ENCODE data around the gene CX3CL1. TPM values are rescaled to one million over a fixed set of nuclear protein-coding genes. Genes with fewer than 3 reads are reported as not detected.
A peak's percentile ranks its signal among the peaks of the same experiment; 100 is the strongest.

Gene CX3CL1
- total RNA-seq, 4 donors from 2014 or later = 12.8 to 25.1 (median 13.6) TPM

GRCh38 chr16:57358086-57358420 is 14.2 kb upstream of the CX3CL1 start:
- peak in 1 of 2 donors; percentile 20 for DNase-seq (ENCODE audit: low spot score in 2 of 2)
- TF ChIP-seq EP300 (IDR thresholded peaks at IDR 0.05) = no peak
- no peak for TF ChIP-seq POLR2AphosphoS5 (IDR thresholded peaks at IDR 0.05)
- TF ChIP-seq POLR2A (IDR thresholded peaks at IDR 0.05) = no peak
- TF ChIP-seq CTCF (IDR thresholded peaks at IDR 0.05) = no peak
- Histone ChIP-seq H3K27ac (no peak overlapping the region), H3K4me3 (no peak overlapping the region), H3K36me3 (no peaks in the 10 kb centered on the region), H3K9me3 (no peaks in the 10 kb centered on the region), H3K27me3 (no peaks in the 10 kb centered on the region), H3K4me1 (peaks cover 7% of the 10 kb centered on the region)
- WGBS = 81% methylated on average over 7 of the region's 7 CpGs

- Histone ChIP-seq H3K27ac (no peak within 1 kb of the TSS), H3K36me3 (no peaks in the 10 kb centered on the region), H3K4me1 (peaks cover 7% of the 10 kb centered on the region), H3K9me3 (no peaks in the 10 kb centered on the region), H3K4me3 (no peak within 1 kb of the TSS), H3K27me3 (no peaks in the 10 kb centered on the region)
- peak in 1 of 2 donors; percentile 50 for DNase-seq (ENCODE audit: low spot score in 2 of 2)
- WGBS = 87% methylated on average over 7 of the region's 9 CpGs
- TF ChIP-seq POLR2AphosphoS5 (IDR thresholded peaks at IDR 0.05) (no peak), CTCF (IDR thresholded peaks at IDR 0.05) (no peak), POLR2A (IDR thresholded peaks at IDR 0.05) (no peak), EP300 (IDR thresholded peaks at IDR 0.05) (no peak)
Measured at GRCh38 chr16:57358527-57359095, 13.7 kb upstream of the CX3CL1 start, which contains the start of gene CCL22. Gene CCL22, plus strand, starts transcription at chr16:57358783. Its CDS starts 34 bp downstream, at chr16:57358817.

GRCh38 chr16:57360321-57360935 is 11.9 kb upstream of the CX3CL1 start:
- 76% methylated on average over 5 of the region's 16 CpGs for WGBS

DNA sequence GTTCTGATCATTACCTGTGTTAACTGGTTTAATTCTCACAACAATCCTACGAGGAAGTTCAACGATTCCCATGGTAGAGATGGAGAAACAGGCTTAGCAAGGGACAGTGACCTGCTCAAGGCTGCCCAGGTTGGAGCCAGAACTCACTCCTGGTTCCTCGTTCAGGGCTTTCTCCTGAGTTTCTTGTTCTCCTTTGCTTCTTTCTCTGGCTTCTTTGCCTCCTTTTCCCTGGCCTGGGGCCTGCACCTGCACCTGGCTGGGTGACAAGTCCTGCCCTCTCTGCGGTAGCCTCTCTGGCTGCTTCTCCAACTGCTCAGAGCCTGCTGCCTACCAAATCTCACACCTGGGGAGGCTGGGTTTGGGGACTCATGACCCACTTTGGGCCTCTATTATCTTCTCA is 10.9 kb upstream of the CX3CL1 start:
- 58% methylated on average over 4 of the region's 4 CpGs for WGBS
- DNase-seq (ENCODE audit: low spot score in 2 of 2) = peak in 1 of 2 donors; percentile 58
- no peaks in the 10 kb centered on the region for H3K27me3 ChIP-seq
- H3K27ac ChIP-seq = peak overlapping the region; percentile 0
- H3K9me3 ChIP-seq = no peaks in the 10 kb centered on the region
- no peaks in the 10 kb centered on the region for H3K36me3 ChIP-seq
- H3K4me3 ChIP-seq = no peak overlapping the region
- H3K4me1 ChIP-seq = peaks cover 7% of the 10 kb centered on the region
- TF ChIP-seq POLR2AphosphoS5 (IDR thresholded peaks at IDR 0.05) = no peak
- no peak for TF ChIP-seq EP300 (IDR thresholded peaks at IDR 0.05)
- TF ChIP-seq CTCF (IDR thresholded peaks at IDR 0.05) = no peak
- TF ChIP-seq POLR2A (IDR thresholded peaks at IDR 0.05) = no peak

More at GRCh38 chr16:57360321-57360935, 11.9 kb upstream of the CX3CL1 start:
- DNase-seq (ENCODE audit: low spot score in 2 of 2) = no peak
- no peak for TF ChIP-seq EP300 (IDR thresholded peaks at IDR 0.05)
- TF ChIP-seq POLR2AphosphoS5 (IDR thresholded peaks at IDR 0.05) = no peak
- no peak for TF ChIP-seq POLR2A (IDR thresholded peaks at IDR 0.05)
- TF ChIP-seq CTCF (IDR thresholded peaks at IDR 0.05) = no peak
- H3K36me3 ChIP-seq = no peaks in the 10 kb centered on the region
- no peaks in the 10 kb centered on the region for H3K9me3 ChIP-seq
- no peaks in the 10 kb centered on the region for H3K27me3 ChIP-seq
- no peak overlapping the region for H3K27ac ChIP-seq
- peaks cover 7% of the 10 kb centered on the region for H3K4me1 ChIP-seq
- H3K4me3 ChIP-seq = no peak overlapping the region

- WGBS = 95% methylated on average over 3 of the region's 3 CpGs
- H3K27me3 ChIP-seq = no peaks in the 10 kb centered on the region
- H3K4me3 ChIP-seq = no peak overlapping the region
- H3K9me3 ChIP-seq = no peaks in the 10 kb centered on the region
- no peak for TF ChIP-seq POLR2AphosphoS5 (IDR thresholded peaks at IDR 0.05)
- TF ChIP-seq CTCF (IDR thresholded peaks at IDR 0.05) = no peak
- TF ChIP-seq POLR2A (IDR thresholded peaks at IDR 0.05) = no peak
- TF ChIP-seq EP300 (IDR thresholded peaks at IDR 0.05) = no peak
- no peaks in the 10 kb centered on the region for H3K36me3 ChIP-seq
- peaks cover 13% of the 10 kb centered on the region for H3K4me1 ChIP-seq
- no peak overlapping the region for H3K27ac ChIP-seq
- DNase-seq (ENCODE audit: low spot score in 2 of 2) = no peak
Measured at GRCh38 chr16:57364143-57364542, 8.1 kb upstream of the CX3CL1 start.

Data from suprapubic skin (tissue), 4 donors.